ENCODE data around the gene RABGAP1.

Gene RABGAP1

GRCh38 chr9:123115146-123115913, 174.5 kb downstream of the RABGAP1 start:
- no peak for DNase-seq

GRCh38 chr9:123116036-123116435, 175.2 kb downstream of the RABGAP1 start:
- no peak for DNase-seq

- DNase-seq = peak; percentile 73
Measured at GRCh38 chr9:123119566-123119965, 178.7 kb downstream of the RABGAP1 start.

- DNase-seq = no peak
Measured at GRCh38 chr9:123120131-123120530, 179.3 kb downstream of the RABGAP1 start.

GRCh38 chr9:123120953-123121352, 180.1 kb downstream of the RABGAP1 start:
- no peak for DNase-seq

GRCh38 chr9:123121457-123121856, 180.6 kb downstream of the RABGAP1 start:
- DNase-seq = no peak

GRCh38 chr9:123127512-123128075, 186.8 kb downstream of the RABGAP1 start:
- DNase-seq = no peak

GRCh38 chr9:123128591-123128990, 187.8 kb downstream of the RABGAP1 start:
- no peak for DNase-seq

- no peak for DNase-seq
Measured at GRCh38 chr9:123129423-123129822, 188.6 kb downstream of the RABGAP1 start.

GRCh38 chr9:123131258-123131657, 190.4 kb downstream of the RABGAP1 start:
- DNase-seq = no peak

- DNase-seq = no peak
Measured at GRCh38 chr9:123131993-123132392, 191.2 kb downstream of the RABGAP1 start.

- DNase-seq = no peak
Measured at GRCh38 chr9:123132696-123133095, 191.9 kb downstream of the RABGAP1 start.

- no peak for DNase-seq
Measured at GRCh38 chr9:123135430-123135829, 194.6 kb downstream of the RABGAP1 start.

GRCh38 chr9:123138163-123138562, 197.3 kb downstream of the RABGAP1 start:
- no peak for DNase-seq

- peak; percentile 10 for DNase-seq
Measured at GRCh38 chr9:123149067-123149466, 208.2 kb downstream of the RABGAP1 start.

- DNase-seq = no peak
Measured at GRCh38 chr9:123150708-123151503, 210.1 kb downstream of the RABGAP1 start.
